ENCODE results near the gene IGF2BP2. TPM values are rescaled to one million over a fixed set of nuclear protein-coding genes. Genes with fewer than 3 reads are reported as not detected.

The IGF2BP2 gene
- total and polyA plus RNA-seq, 3 donors from 2014 or later, result 18.9 to 29.1 (median 19.4) TPM

DNA sequence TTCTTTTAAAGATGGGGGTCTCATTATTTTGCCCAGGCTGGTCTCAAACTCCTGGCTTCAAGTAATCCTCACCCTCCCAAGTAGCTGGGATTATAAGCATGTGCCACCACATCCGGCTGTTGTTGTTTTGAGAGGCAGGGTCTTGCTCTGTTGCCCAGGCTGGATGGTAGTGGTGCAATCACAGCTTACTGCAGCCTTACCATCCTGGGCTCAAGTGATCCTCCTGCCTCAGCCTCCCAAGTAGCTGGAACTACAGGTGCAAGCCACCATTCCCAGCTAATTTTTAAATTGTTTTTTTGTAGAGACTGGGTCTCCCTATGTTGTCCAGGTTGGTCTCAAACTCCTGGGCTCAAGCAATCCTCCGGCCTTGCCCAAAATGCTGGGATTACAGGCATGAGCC lies 133.2 kb downstream of the IGF2BP2 start:
- Histone ChIP-seq H3K4me3 (no peak overlapping the region), H3K4me1 (no peaks in the 10 kb centered on the region), H3K36me3 (ENCODE audit: low read depth, missing control alignments) (no peaks in the 10 kb centered on the region), H3K9me3 (no peaks in the 10 kb centered on the region), H3K27ac (no peak overlapping the region), H3K27me3 (no peaks in the 10 kb centered on the region)
- TF ChIP-seq POLR2A (IDR thresholded peaks at IDR 0.05), result no peak
- TF ChIP-seq, protein P1, sequence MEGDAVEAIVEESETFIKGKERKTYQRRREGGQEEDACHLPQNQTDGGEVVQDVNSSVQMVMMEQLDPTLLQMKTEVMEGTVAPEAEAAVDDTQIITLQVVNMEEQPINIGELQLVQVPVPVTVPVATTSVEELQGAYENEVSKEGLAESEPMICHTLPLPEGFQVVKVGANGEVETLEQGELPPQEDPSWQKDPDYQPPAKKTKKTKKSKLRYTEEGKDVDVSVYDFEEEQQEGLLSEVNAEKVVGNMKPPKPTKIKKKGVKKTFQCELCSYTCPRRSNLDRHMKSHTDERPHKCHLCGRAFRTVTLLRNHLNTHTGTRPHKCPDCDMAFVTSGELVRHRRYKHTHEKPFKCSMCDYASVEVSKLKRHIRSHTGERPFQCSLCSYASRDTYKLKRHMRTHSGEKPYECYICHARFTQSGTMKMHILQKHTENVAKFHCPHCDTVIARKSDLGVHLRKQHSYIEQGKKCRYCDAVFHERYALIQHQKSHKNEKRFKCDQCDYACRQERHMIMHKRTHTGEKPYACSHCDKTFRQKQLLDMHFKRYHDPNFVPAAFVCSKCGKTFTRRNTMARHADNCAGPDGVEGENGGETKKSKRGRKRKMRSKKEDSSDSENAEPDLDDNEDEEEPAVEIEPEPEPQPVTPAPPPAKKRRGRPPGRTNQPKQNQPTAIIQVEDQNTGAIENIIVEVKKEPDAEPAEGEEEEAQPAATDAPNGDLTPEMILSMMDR (IDR thresholded peaks at IDR 0.05), result no peak
- 94 to 98% methylated on average over 2 of the region's 2 CpGs for WGBS, 2 donors
- intact Hi-C loops (cut with DNase I; ENCODE audit: low total_unique reads), result no loop called here
- DNase-seq, result no peak

DNA sequence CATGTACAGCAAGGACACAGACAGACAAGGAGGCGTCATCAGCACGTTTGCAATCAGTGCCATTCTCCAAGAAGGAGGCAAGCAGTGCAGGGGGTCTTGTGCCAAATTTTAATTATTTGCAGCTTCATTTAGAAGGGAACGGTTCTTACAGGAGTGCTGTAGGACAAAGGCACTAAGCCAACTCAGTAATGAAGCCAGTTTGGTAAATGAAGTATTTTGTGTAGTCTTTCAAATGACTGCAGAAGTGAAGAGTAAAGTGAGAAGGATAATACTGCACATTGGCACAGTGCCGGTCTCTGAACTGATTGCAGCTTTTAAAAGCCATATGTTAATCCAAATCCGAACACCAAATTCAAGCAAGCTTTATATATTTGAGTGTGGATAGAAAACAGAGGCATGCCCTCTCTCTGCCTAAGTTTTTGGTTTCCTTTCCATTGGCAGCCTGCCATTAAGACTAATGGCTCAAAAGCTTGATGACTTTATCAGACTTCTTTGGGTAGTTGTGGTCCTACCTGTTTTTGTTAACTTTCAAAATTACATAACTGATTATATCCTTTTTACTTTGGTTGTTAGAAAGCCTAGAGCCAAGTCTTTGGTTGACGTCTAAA lies 137.5 kb downstream of the IGF2BP2 start:
- no peak for DNase-seq

DNA sequence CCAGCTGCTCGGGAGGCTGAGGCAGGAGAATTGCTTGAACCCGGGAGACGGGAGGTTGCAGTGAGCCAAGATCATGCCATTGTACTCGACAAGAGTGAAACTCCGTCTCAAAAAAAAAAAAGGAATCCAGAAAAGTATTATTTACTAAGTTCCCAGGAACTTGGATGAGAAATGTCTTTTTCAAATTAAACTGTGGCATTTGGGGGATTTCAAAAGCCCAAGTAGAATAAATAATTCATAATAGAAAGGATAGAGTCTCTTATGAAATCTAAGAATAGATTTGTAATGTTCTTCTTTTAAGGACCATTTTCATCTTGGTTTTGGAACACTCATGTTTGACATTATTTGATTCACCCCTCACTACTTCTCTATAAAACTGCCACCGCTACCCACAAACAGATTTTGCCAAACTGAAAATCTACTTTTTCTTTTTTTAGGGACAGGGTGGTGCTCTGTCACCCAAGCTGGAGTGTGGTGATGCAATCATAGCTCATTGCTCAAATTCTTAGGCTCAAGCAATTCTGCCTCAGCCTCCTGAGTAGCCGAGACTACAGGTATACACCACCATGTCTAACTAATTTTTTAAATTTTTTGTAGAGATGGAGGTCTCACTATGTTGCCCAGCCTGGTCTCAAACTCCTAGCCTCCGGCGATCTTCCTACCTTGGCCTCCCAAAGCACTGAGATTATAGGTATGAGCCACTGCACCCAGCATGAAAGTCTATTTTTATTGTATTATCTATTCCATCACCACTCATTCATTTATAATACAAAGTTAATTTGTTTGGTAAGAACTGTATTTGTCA lies 139.4 kb downstream of the IGF2BP2 start:
- TF ChIP-seq, protein P1 (IDR thresholded peaks at IDR 0.05), result no peak
- TF ChIP-seq POLR2A (IDR thresholded peaks at IDR 0.05), result no peak
- Histone ChIP-seq H3K27me3 (no peaks in the 10 kb centered on the region), H3K27ac (no peak overlapping the region), H3K4me3 (no peak overlapping the region), H3K4me1 (no peaks in the 10 kb centered on the region), H3K36me3 (ENCODE audit: low read depth, missing control alignments) (no peaks in the 10 kb centered on the region), H3K9me3 (no peaks in the 10 kb centered on the region)
- intact Hi-C loops (cut with DNase I; ENCODE audit: low total_unique reads), result no loop called here
- no peak for DNase-seq
- WGBS, 2 donors, result 92 to 94% methylated on average over 9 of the region's 9 CpGs

More for the DNA sequence above, 137.5 kb downstream of the IGF2BP2 start:
- no peak overlapping the region for H3K27ac ChIP-seq
- WGBS, 2 donors, result 76% methylated on average over 6 of the region's 6 CpGs
- no peaks in the 10 kb centered on the region for H3K9me3 ChIP-seq
- H3K4me3 ChIP-seq, result no peak overlapping the region
- H3K4me1 ChIP-seq, result no peaks in the 10 kb centered on the region
- no peaks in the 10 kb centered on the region for H3K36me3 ChIP-seq (ENCODE audit: low read depth, missing control alignments)
- TF ChIP-seq, protein P1 (IDR thresholded peaks at IDR 0.05), result no peak
- TF ChIP-seq POLR2A (IDR thresholded peaks at IDR 0.05), result no peak
- no peaks in the 10 kb centered on the region for H3K27me3 ChIP-seq
- intact Hi-C loops (cut with DNase I; ENCODE audit: low total_unique reads), result no loop called here

- no peak for DNase-seq
- no peaks in the 10 kb centered on the region for H3K4me1 ChIP-seq
- no peaks in the 10 kb centered on the region for H3K36me3 ChIP-seq (ENCODE audit: low read depth, missing control alignments)
- no peaks in the 10 kb centered on the region for H3K9me3 ChIP-seq
- TF ChIP-seq, protein P1 (IDR thresholded peaks at IDR 0.05), result no peak
- TF ChIP-seq POLR2A (IDR thresholded peaks at IDR 0.05), result no peak
- H3K4me3 ChIP-seq, result no peak overlapping the region
- no peak overlapping the region for H3K27ac ChIP-seq
- intact Hi-C loops (cut with DNase I; ENCODE audit: low total_unique reads), result no loop called here
- H3K27me3 ChIP-seq, result no peaks in the 10 kb centered on the region
- 74 to 79% methylated on average over 4 of the region's 4 CpGs for WGBS, 2 donors
Measured at GRCh38 chr3:185680231-185680630, 144.6 kb downstream of the IGF2BP2 start.

Measured in testis (tissue), 3 donors.